Cortex of kidney (tissue), 1 donor: ENCODE results near the gene SDK1.

Source experiments
- DNase-seq: peaks from one replicate; lab custom pipeline; 2025; lab: John Stamatoyannopoulos, UW

SDK1 gene

DNA sequence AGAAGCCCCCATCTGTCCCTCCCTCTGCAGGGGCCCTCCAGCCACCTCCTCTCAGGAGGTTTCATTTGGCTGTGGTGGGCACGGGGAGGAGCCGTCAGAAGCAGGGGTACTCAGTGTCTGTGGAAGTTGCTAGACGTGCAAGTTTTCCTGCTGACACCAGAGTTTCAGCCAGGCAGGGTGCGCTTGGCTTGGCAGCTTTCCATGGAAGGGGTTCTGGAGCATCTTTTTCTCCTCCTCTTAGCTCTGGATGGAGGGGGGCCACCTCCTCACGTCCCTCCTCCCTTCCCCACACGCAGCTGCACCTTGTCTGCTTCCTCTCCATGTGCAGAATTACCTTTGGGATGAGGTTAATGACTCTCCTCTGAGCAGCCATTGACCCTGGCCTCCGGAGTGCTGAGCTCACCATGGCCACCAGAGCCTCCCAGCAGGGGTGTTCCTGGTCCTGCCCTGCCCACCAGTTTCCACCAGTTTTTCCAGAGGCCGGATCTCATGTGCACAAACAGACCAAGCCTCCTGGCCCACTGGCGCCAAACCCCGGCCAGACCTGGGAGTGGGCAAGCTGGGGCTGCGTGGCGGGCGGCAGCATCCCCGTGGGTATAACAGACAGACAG lies 801.3 kb downstream of the SDK1 start:
- no peak for DNase-seq

- no peak for DNase-seq
Measured at GRCh38 chr7:4103352-4104091, 802.5 kb downstream of the SDK1 start.

DNA sequence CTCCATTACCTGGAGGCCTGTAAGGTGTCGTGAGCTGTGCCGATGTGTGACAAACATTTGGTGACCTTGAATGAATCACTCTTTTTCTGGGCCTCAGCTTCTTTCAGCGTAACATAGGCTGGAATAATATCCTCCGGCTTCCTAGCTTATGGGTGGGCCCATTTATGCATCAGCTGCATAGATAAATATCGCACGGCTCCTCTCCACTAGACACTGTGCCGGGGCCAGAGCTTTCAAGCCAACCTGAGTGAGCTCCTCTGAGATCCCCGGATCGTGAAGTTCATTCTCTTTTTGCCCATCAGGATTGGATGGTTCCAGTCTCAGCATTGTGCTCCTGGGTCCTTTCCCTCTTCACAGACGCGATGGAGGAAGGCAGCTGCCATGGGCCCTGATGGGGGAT lies 806.8 kb downstream of the SDK1 start:
- no peak for DNase-seq

DNA sequence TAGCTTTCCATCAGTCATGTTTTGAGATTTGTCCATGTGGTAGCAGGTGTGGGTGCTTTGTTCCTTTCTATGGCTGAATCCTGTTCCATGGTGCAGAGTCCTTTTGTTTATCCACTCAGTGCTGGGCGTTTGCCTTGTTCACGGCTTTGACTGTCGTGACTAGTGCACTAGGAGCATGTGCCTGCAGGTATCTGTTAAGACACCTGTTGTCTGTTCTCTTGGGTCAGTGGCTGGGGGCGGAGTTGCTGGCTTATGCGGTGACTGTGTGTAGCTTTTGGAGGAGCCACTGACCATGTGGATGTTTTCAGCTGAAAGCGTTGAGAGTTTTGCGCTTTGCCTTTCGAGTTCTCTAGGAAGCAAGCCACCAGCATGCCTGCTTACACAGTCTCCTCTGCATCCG lies 807.9 kb downstream of the SDK1 start:
- no peak for DNase-seq

DNA sequence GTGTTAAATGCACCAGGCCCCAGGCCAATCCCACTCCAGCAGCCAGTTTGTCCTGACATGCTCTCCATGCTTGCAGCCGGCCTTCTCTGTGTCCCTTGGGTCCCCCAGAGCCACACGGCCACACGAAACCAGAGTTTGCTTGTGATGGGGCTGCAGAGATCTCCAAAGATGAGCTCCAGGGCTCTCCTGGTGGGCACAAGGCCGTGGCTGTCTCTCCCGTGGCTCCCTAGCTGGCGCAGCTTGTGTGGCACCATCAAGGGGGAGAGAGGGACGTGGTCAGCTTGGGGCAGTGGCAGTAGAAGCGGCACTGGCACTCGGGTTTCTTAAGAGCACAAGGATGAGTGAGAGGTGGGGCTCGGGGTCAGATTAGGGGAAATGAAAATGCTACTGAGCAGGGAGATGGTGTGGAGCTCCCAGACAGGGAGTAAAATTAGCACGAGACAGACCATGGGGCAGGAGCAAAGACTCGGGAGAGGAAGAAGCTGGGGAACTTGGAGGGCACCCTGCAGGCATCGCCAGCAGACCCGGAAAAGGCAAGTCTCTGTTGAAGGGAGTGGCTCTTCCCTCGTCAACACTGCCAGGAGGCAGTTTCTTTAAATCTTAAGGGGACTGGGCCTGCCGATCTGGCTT lies 808.5 kb downstream of the SDK1 start:
- DNase-seq, result no peak

DNA sequence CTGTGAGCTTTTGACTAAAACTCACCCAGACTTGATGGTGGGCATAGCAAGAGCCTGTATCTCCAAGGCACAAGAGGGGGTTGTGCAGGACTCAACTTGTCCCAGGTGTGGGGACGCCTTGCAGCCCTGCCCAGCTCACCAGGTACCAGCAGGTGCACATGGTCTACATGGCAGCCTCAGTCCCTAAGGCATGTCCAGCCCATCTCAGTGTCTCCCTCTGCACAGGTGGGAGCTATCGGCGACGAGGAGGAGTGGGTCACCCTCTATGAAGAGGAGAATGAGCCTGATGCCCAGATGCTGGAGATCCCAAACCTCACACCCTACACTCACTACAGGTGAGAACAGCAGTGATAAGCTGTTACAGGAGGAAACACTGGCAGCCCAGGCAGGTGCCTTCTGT lies 809.4 kb downstream of the SDK1 start:
- no peak for DNase-seq

- no peak for DNase-seq
Measured at GRCh38 chr7:4111166-4111565, 810.1 kb downstream of the SDK1 start.

- DNase-seq, result no peak
Measured at GRCh38 chr7:4113271-4113670, 812.2 kb downstream of the SDK1 start.

DNA sequence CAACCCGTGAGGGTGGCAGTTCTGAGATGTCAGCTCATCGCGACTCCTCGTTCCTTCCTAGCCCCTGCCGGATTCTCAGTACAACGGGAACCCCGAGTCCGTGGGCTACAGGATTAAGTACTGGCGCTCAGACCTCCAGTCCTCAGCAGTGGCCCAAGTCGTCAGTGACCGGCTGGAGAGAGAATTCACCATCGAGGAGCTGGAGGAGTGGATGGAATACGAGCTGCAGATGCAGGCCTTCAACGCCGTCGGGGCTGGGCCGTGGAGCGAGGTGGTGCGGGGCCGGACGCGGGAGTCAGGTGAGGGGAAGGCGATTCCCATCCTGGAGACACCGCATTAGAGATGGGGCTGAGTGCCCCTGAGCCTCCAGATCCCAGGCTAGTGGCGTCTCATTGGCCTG lies 812.9 kb downstream of the SDK1 start:
- no peak for DNase-seq

DNA sequence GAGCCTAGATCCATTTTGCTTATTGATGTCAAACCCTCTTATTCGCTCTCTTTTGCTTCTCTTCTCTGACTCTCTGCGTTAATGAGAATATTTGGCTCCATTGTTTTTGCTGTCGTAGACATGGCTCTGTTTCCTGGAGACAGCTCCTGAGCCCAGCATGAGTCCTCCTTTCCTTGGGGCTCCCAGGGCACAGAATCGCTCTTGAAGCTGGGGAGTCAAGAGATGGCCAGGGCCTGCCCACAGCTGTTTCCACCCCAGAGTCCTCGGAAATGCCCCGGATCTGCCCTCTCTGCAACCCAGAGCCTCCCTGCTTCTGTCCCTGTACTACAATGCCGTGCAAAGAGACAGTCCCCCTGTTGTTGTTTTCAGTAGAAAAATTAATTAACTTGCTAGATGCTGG lies 814.4 kb downstream of the SDK1 start:
- no peak for DNase-seq

DNA sequence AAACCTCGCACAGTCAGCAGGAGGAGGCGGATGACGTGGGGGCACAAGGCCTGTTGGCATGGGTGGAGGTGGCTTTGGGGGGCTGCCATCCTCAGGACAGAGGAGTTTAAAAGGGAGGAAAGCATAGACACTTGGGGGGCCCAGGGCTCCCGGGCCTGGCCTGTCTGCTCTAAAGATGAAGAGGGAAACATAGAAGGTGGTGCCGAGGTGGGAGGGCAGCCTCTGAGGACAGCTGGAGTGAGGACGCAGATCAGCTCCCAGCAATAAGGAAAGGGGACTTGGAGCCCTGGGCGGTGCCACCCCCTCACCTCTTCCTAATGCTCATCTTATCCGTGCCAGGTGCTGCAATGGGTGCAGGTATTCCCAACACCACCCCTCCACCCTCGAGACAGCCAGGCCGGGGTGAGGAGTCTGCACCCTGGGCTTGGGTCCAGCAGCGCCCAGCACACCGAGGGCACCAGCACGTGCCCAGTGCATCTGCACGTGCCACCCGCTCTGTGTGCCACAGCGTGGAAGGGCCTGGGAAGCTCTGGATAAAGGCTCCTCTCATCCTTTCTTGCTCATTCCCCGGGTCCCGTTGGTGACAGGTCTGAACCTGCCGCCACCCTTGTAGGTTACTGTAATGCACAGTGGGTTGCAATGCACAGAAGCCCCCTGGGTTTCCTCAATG lies 815.0 kb downstream of the SDK1 start:
- no peak for DNase-seq

DNA sequence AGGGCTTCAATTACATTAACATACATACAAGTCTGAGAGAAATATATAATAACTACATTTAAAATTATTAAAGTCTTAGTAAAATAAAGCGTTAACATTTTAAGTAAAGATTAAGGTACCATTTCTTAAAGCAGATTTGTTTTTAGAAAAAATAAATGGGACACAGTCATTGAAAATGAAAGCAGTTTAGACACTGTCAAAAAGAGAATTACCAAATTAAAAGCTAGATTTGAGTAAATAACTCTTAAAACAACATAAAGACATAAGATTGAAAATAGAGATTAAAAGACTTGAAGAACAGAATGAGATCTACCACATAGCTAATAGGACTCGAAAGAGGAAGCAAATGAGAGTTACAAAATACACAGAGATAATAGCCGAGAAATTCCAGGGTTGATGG lies 818.8 kb downstream of the SDK1 start:
- no peak for DNase-seq

- no peak for DNase-seq
Measured at GRCh38 chr7:4123346-4123745, 822.3 kb downstream of the SDK1 start.

- no peak for DNase-seq
Measured at GRCh38 chr7:4123823-4124222, 822.8 kb downstream of the SDK1 start.

- no peak for DNase-seq
Measured at GRCh38 chr7:4124556-4125477, 823.8 kb downstream of the SDK1 start.

DNA sequence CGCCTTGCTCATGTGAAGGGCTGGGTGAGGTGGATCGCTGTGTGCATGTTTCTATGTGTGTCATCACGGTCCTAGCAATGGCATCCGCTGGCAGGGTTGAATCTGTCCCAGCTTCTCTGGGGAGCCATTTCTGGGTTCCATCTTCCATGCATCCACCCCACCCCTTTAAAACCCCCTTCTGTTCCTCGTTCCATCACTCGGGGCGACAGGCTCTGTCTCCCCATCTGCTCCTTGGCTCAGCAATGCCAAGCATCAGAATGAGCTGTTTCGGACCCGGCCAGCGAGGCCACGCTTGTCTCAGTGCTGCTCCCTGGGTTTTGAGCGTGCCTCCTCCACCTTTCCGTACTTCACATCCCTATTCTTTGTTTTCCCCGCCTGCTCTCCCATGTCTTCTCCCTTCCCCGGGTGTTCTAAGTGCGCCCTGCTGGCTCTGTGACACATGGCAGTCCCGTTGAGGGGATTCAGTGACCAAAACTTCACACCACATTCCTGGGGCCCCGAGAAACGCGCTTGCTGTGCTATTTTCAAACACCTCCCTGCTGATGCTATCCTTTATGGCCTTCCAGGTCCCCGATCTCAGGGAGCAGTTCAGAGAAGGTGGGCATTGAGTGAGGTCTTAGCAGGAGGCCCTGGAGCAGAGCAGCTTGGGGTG lies 827.0 kb downstream of the SDK1 start:
- no peak for DNase-seq

GRCh38 chr7:4129481-4130122 lies 828.5 kb downstream of the SDK1 start:
- DNase-seq, result no peak

GRCh38 chr7:4131063-4131462 lies 830.0 kb downstream of the SDK1 start:
- DNase-seq, result no peak

GRCh38 chr7:4132221-4132620 lies 831.2 kb downstream of the SDK1 start:
- DNase-seq, result no peak

GRCh38 chr7:4133491-4134044 lies 832.5 kb downstream of the SDK1 start:
- no peak for DNase-seq

DNA sequence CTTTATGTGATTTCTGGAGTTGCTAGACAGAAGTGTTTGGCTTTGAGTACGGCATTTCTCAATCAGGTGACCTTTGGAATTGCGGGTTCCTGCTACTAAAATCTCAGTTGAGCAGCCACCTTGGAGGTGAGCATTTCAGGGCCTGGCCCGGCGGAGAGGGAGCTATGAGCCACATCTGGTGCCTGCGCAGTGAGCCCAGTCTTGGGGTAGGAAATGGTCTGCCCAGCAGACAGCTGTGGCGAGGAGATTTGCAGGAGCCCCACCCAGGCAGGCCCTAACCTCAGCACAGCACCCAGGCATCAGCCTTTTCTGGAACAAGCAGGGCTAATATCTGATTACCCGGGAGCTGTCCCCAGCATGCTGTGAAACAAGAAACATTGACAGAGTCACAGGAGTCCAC lies 833.2 kb downstream of the SDK1 start:
- no peak for DNase-seq
